Suprapubic skin (tissue), 3 donors: ENCODE measurements around the gene PACRG.

Experiments
- CTCF ChIP-seq, 2 donors: fragments of 200-600 bp in 1 of 2; fragments of 450-650 bp in 1 of 2; sonication (generic) in 1 of 2; IDR thresholded peaks; one replicate each; pipeline ENCODE4 v1.5.1; 2016 to 2019; ENCODE audit warnings: antibody characterized with exemption in 2 of 2, mild to moderate bottlenecking in 1 of 2, moderate library complexity in 1 of 2
- EP300 ChIP-seq: sonication (generic); formaldehyde crosslinking; IDR thresholded peaks from one replicate; pipeline ENCODE4 v1.6.1; 2017; ENCODE audit warnings: antibody characterized with exemption
- POLR2A ChIP-seq, 2 donors: fragments of 450-650 bp; IDR thresholded peaks; one replicate each; pipeline ENCODE4 v1.6.1; 2017; ENCODE audit warnings: antibody characterized with exemption in 2 of 2, mild to moderate bottlenecking in 2 of 2, moderate library complexity in 2 of 2

DNA sequence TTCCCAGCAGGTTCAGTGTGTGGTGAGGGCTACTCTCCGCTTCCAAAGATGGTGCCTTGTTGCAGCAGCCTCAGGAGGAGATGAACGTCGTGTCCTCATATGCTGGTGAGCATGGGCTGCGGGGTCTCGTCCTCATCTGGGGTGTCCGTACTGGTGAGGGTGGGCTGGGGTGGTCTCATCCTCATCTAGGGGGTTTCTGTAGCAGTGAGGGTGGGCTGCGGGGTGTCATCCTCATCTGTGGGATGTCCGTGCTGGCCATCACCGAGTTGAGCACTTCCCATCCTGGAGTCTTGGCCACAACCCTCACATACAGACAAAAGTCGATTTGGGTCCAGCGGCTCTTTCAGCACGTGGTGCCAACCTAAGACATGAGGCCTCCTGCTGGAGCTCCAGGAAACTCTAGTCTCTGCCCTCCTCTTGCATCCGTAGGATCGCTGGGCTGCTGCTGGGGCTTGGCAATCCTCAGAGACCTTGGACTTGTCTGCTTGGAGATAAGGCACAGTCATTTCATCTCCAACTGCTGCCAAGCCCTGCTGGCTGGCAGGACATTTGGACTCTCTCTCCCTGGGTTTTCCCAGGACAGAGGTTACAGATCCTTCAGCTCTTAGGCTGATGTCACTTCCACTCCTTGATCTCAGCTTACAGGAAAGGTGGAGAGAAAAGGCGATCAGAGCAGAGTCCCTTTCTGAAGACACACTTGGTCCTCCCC lies 160.4 kb downstream of the PACRG start:
- TF ChIP-seq CTCF (IDR thresholded peaks at IDR 0.05): no peak
- no peak for TF ChIP-seq POLR2A (IDR thresholded peaks at IDR 0.05)
- TF ChIP-seq EP300: no peak
